Stomach (tissue), 4 donors: ENCODE measurements around the gene ATL2.

ENCODE experiments used
- CTCF ChIP-seq, 7 experiments: fragments of 450-650 bp in 4 of 7; fragments of 200-600 bp in 3 of 7; sonication (generic) in 3 of 7; IDR thresholded peaks; one replicate each; pipeline ENCODE4 v1.5.1; 2016 to 2019; ENCODE audit warnings: antibody characterized with exemption in 7 of 7, control low read depth in 2 of 7, mild to moderate bottlenecking in 1 of 7
- EP300 ChIP-seq: sonication (generic); formaldehyde crosslinking; IDR thresholded peaks from one replicate; pipeline ENCODE4 v1.6.1; 2017; ENCODE audit warnings: antibody characterized with exemption
- POLR2A ChIP-seq, 4 donors: fragments of 450-650 bp; IDR thresholded peaks; one replicate each; pipeline ENCODE4 v1.6.1; 2016; ENCODE audit warnings: antibody characterized with exemption in 4 of 4, control low read depth in 2 of 4, mild to moderate bottlenecking in 1 of 4, moderate library complexity in 1 of 4
- POLR2AphosphoS5 ChIP-seq, 3 donors: sonication (generic); formaldehyde crosslinking; IDR thresholded peaks; one replicate each; pipeline ENCODE4 v1.6.1; 2016; ENCODE audit warnings: antibody characterized with exemption in 3 of 3

GRCh38 chr2:38400513-38400912, 23.4 kb upstream of the ATL2 start:
- no peak for TF ChIP-seq POLR2A (IDR thresholded peaks at IDR 0.05)
- no peak for TF ChIP-seq CTCF (IDR thresholded peaks at IDR 0.05)
- TF ChIP-seq EP300, result no peak
- no peak for TF ChIP-seq POLR2AphosphoS5 (IDR thresholded peaks at IDR 0.05)
